Subcutaneous adipose tissue (tissue), 4 donors: ENCODE results near the gene KCNMA1. TPM values are rescaled to one million over a fixed set of nuclear protein-coding genes. Genes with fewer than 3 reads are reported as not detected.

Source experiments
- total RNA-seq, 4 donors: library from RNA; depleted of rRNA; stranded (reverse); fragments of >200 nt; gene quantifications; one replicate each; pipeline ENCODE4 v1.1.0, GENCODE V29; 2016
- TF ChIP-seq, protein P1 (sequence below): fragments of 450-650 bp; IDR thresholded peaks from one replicate; pipeline ENCODE4 v1.5.1; 2016; ENCODE audit warnings: low read depth, mild to moderate bottlenecking, control low read depth, antibody characterized with exemption, moderate library complexity

The KCNMA1 gene
- total RNA-seq, 4 donors from 2014 or later = 10.3 to 91.5 (median 23.8) TPM

DNA sequence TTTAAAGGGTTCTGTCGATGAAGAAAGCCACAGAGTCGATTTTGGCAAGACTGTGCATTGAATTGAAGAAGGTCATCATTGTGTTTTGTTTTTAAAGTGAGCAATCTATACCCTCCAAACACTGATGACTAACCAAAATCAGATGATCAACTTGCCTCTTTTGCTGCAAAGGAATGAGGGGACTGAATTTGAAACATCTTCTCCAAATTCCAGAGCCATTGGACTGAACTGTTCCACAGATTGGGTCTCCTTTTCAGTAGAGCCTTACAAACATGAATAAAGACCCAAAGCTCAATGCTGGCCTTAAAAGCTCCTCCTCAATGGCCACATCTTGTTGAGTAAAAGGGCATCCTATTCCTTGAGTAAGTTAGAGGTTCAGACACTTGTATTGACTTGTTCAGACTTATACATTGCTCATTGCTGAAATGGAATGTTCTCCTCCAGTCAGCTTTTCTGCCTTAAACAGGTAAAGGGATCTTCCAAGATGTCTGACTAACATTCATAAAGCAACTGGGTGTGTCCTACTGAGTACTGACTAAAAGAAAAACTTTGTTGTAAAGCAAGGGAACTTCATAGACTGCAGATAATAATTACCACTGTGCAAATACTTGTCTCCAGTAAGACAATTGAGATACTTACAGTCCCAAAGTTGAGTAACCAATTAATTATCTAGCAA, 630.6 kb downstream of the KCNMA1 start:
- TF ChIP-seq, protein P1, sequence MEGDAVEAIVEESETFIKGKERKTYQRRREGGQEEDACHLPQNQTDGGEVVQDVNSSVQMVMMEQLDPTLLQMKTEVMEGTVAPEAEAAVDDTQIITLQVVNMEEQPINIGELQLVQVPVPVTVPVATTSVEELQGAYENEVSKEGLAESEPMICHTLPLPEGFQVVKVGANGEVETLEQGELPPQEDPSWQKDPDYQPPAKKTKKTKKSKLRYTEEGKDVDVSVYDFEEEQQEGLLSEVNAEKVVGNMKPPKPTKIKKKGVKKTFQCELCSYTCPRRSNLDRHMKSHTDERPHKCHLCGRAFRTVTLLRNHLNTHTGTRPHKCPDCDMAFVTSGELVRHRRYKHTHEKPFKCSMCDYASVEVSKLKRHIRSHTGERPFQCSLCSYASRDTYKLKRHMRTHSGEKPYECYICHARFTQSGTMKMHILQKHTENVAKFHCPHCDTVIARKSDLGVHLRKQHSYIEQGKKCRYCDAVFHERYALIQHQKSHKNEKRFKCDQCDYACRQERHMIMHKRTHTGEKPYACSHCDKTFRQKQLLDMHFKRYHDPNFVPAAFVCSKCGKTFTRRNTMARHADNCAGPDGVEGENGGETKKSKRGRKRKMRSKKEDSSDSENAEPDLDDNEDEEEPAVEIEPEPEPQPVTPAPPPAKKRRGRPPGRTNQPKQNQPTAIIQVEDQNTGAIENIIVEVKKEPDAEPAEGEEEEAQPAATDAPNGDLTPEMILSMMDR = no peak

- TF ChIP-seq, protein P1 = no peak
Observed at GRCh38 chr10:77005871-77006270, 631.7 kb downstream of the KCNMA1 start.

DNA sequence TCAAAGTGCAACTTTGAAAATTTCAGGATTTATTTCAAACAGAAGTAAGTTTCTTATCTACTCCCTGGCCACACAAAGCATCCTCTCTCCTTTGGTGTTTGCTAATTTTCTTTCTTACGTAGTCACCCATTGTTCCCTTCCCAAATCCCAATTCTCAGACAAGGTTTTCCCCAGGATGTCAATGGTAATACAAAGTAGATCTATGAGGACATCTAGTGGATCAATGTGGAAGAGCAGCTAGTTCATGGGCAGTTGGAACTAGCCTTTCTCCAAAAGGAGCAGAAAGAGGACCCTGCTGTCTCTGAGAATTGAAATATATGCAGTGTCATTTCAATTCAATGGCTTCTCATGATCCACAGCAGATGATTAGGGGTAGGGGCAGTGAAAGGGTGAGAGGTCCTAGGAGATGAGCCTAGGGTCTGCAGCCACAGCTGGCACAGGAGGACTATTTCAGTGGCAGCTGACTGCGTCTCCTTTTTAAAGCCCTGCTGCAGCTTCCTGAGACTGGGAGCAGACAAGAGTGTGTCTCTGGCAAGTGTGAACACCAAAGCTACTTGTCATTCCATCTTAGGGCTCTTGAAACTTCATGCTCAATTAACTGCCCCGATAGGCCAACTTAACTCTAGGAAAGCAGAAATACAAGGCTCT, 632.6 kb downstream of the KCNMA1 start:
- TF ChIP-seq, protein P1 = no peak

DNA sequence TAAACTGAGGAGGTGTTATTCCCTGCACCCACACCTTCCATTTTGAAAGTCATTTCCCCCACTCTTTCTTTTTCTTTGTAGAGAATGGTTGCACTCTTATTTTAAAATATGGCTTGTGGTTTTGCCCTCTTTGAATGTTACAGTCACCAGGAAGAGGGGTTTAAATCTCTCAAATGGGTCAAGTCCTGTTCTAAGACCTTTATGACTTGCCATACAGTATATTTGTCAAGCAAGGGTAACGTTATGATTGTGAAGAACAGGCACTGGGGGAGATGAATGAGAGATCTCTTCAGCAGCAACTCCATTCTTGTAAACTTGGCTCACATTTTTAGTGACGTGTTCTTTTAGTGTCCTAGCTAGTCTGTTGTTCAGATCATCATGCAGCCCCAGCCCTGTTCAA, 634.7 kb downstream of the KCNMA1 start:
- TF ChIP-seq, protein P1 = no peak

GRCh38 chr10:77001206-77001605, 636.4 kb downstream of the KCNMA1 start:
- TF ChIP-seq, protein P1 = no peak

GRCh38 chr10:76998451-76998850, 639.2 kb downstream of the KCNMA1 start:
- TF ChIP-seq, protein P1 = no peak

DNA sequence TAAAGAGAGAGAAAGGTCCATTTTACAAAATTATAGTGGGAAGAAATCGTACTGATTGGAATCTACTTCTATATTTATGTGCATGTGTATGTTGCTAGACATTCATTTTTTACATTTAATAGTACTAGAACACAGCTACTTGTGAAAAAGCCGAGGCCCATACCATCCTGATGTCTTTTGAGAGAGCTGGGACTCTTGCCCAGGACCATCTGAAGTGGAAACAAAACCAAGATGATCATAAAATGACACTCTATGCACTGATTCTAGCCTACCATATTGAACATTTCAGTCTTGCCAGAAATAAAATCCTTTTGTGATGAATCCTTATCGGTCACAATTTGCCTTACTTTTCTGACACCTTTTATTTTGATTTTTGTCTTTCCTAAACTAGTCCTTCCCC, 640.0 kb downstream of the KCNMA1 start:
- TF ChIP-seq, protein P1 = no peak
